Occipital lobe (tissue), 2 donors: ENCODE measurements around the gene TBCA. TPM values are rescaled to one million over a fixed set of nuclear protein-coding genes. Genes with fewer than 3 reads are reported as not detected.
A peak's percentile ranks its signal among the peaks of the same experiment; 100 is the strongest.
"Not testable (repeated sequence)": the region's sequence is repeated elsewhere in the genome, so short reads cannot be mapped to it uniquely, and the experiment has no call there.

Source experiments
- DNase-seq: peaks from one replicate; lab custom pipeline; 2025; lab: John Stamatoyannopoulos, UW
- total RNA-seq: library from RNA; depleted of rRNA; stranded (reverse); fragments of >200 nt; gene quantifications from one replicate; pipeline ENCODE4 v1.2.3, GENCODE V29; 2014

Gene TBCA
- total RNA-seq, 1 donor from 2014 or later: 70.7 TPM

- no peak for DNase-seq
These were observed 66.0 kb downstream of the TBCA start for GRCh38 chr5:77709993-77710685.

- no peak for DNase-seq
These were observed 66.8 kb downstream of the TBCA start for GRCh38 chr5:77709340-77709739.

- DNase-seq: no peak
These were observed 68.3 kb downstream of the TBCA start for GRCh38 chr5:77707791-77708190.

- not testable (repeated sequence) for DNase-seq
These were observed 76.6 kb downstream of the TBCA start for GRCh38 chr5:77699569-77699968.

- no peak for DNase-seq
These were observed 77.2 kb downstream of the TBCA start for GRCh38 chr5:77698920-77699319.

- no peak for DNase-seq
These were observed 78.4 kb downstream of the TBCA start for GRCh38 chr5:77697692-77698091.

- DNase-seq: no peak
These were observed 80.0 kb downstream of the TBCA start for GRCh38 chr5:77696120-77696519.

GRCh38 chr5:77693913-77694312, 82.2 kb downstream of the TBCA start:
- DNase-seq: no peak

GRCh38 chr5:77683171-77683732, 92.9 kb downstream of the TBCA start:
- DNase-seq: peak; percentile 7

GRCh38 chr5:77670526-77670925, 105.6 kb downstream of the TBCA start:
- no peak for DNase-seq

GRCh38 chr5:77669677-77670076, 106.5 kb downstream of the TBCA start:
- no peak for DNase-seq

- no peak for DNase-seq
These were observed 112.9 kb downstream of the TBCA start for GRCh38 chr5:77663090-77663863.

- DNase-seq: no peak
These were observed 113.5 kb downstream of the TBCA start for GRCh38 chr5:77662635-77663034.

- no peak for DNase-seq
These were observed 117.5 kb downstream of the TBCA start for GRCh38 chr5:77658662-77659061.

GRCh38 chr5:77651343-77651742, 124.8 kb downstream of the TBCA start:
- no peak for DNase-seq

GRCh38 chr5:77650686-77651085, 125.5 kb downstream of the TBCA start:
- DNase-seq: no peak

- DNase-seq: no peak
These were observed 126.4 kb downstream of the TBCA start for GRCh38 chr5:77649776-77650175.

- no peak for DNase-seq
These were observed 130.0 kb downstream of the TBCA start for GRCh38 chr5:77645995-77646639.

- DNase-seq: no peak
These were observed 130.8 kb downstream of the TBCA start for GRCh38 chr5:77645158-77645994.

GRCh38 chr5:77644371-77645157, 131.6 kb downstream of the TBCA start:
- DNase-seq: no peak
